HG03066 (cell line): ENCODE results near the gene AK5.
A peak's percentile ranks its signal among the peaks of the same experiment; 100 is the strongest.
"Not testable (repeated sequence)": the region's sequence is repeated elsewhere in the genome, so short reads cannot be mapped to it uniquely, and the experiment has no call there.

Experiments used
- ATAC-seq: cut with Tn5 transposase; IDR thresholded peaks from one replicate; pipeline ENCODE4 v1.9.1; 2021; ENCODE audit warnings: low read depth; ENCODE audit not compliant: unreplicated experiment

AK5 gene

GRCh38 chr1:77392486-77392885 is 110.7 kb downstream of the AK5 start:
- ATAC-seq: no peak

- no peak for ATAC-seq
Measured at GRCh38 chr1:77394166-77394565, 112.3 kb downstream of the AK5 start.

- ATAC-seq: no peak
Measured at GRCh38 chr1:77395051-77395450, 113.2 kb downstream of the AK5 start.

- ATAC-seq: no peak
Measured at GRCh38 chr1:77398152-77398551, 116.3 kb downstream of the AK5 start.

GRCh38 chr1:77399250-77400086 is 117.6 kb downstream of the AK5 start:
- ATAC-seq: no peak

GRCh38 chr1:77400781-77401180 is 119.0 kb downstream of the AK5 start:
- no peak for ATAC-seq

- no peak for ATAC-seq
Measured at GRCh38 chr1:77401384-77401783, 119.6 kb downstream of the AK5 start.

- ATAC-seq: no peak
Measured at GRCh38 chr1:77405186-77405585, 123.4 kb downstream of the AK5 start.

- ATAC-seq: no peak
Measured at GRCh38 chr1:77406661-77407060, 124.8 kb downstream of the AK5 start.

- no peak for ATAC-seq
Measured at GRCh38 chr1:77407738-77408375, 126.0 kb downstream of the AK5 start.

GRCh38 chr1:77408933-77409332 is 127.1 kb downstream of the AK5 start:
- ATAC-seq: not testable (repeated sequence)

GRCh38 chr1:77412069-77412819 is 130.4 kb downstream of the AK5 start:
- no peak for ATAC-seq

GRCh38 chr1:77412820-77413530 is 131.2 kb downstream of the AK5 start:
- ATAC-seq: peak; percentile 38

- peak; percentile 91 for ATAC-seq
Measured at GRCh38 chr1:77413541-77414335, 131.9 kb downstream of the AK5 start.

- ATAC-seq: no peak
Measured at GRCh38 chr1:77415579-77415978, 133.8 kb downstream of the AK5 start.

- no peak for ATAC-seq
Measured at GRCh38 chr1:77416692-77417450, 135.1 kb downstream of the AK5 start.

GRCh38 chr1:77418055-77418454 is 136.2 kb downstream of the AK5 start:
- not testable (repeated sequence) for ATAC-seq

GRCh38 chr1:77421504-77422233 is 139.8 kb downstream of the AK5 start:
- peak; percentile 85 for ATAC-seq

GRCh38 chr1:77424236-77424635 is 142.4 kb downstream of the AK5 start:
- no peak for ATAC-seq
